Natural killer cell (primary cell): ENCODE measurements around the gene UBE2L3. TPM values are rescaled to one million over a fixed set of nuclear protein-coding genes. Genes with fewer than 3 reads are reported as not detected.

Experiments
- ATAC-seq, 3 donors: fragments of 150-1000 bp in 2 of 3; fragments of 200-7000 bp in 1 of 3; cut with Tn5 transposase; 1 replicate in 1 of 3; 2 replicates in 2 of 3; pipeline ENCODE4 v1.10.0; 2021; ENCODE audit warnings: mild to moderate bottlenecking in 2 of 3, moderate library complexity in 2 of 3
- DNase-seq, 2 donors: peaks; one replicate each; pipeline versions ENCODE4 v3.0.0 to v3.0.0-alpha.2; 2013 to 2021; ENCODE audit warnings: mixed read lengths in 1 of 2
- H3K27ac ChIP-seq: one replicate; pipeline ENCODE4 v1.5.1; 2013; ENCODE audit warnings: mild to moderate bottlenecking, low read length
- H3K27me3 ChIP-seq: one replicate; pipeline ENCODE4 v1.6.1; 2013; ENCODE audit warnings: low read length; ENCODE audit not compliant: control insufficient read depth, insufficient read depth
- H3K36me3 ChIP-seq: one replicate; pipeline ENCODE4 v1.6.1; 2013; ENCODE audit warnings: low read length; ENCODE audit not compliant: control insufficient read depth, insufficient read depth
- H3K4me1 ChIP-seq: one replicate; pipeline ENCODE4 v1.6.1; 2013; ENCODE audit warnings: low read length; ENCODE audit not compliant: control insufficient read depth, insufficient read depth
- H3K4me3 ChIP-seq: one replicate; pipeline ENCODE4 v1.5.1; 2013; ENCODE audit warnings: low read length
- H3K9me3 ChIP-seq: one replicate; pipeline ENCODE4 v1.6.1; 2013; ENCODE audit warnings: low read length; ENCODE audit not compliant: control insufficient read depth, insufficient read depth
- H3K27ac Mint-ChIP-seq, 2 donors: one replicate each; pipeline ENCODE4 v1.8.0; 2022; ENCODE audit warnings: mild to moderate bottlenecking in 2 of 2, mixed read lengths in 2 of 2, moderate library complexity in 1 of 2
- H3K27me3 Mint-ChIP-seq, 2 donors: one replicate each; pipeline ENCODE4 v1.8.0; 2022; ENCODE audit warnings: low read depth in 2 of 2, mixed read lengths in 2 of 2
- H3K36me3 Mint-ChIP-seq: one replicate; pipeline ENCODE4 v1.8.0; 2022; ENCODE audit warnings: mixed read lengths
- H3K4me1 Mint-ChIP-seq, 2 donors: one replicate each; pipeline ENCODE4 v1.8.0; 2022; ENCODE audit warnings: mixed read lengths in 2 of 2
- H3K4me3 Mint-ChIP-seq: one replicate; pipeline ENCODE4 v1.8.0; 2022; ENCODE audit warnings: mild to moderate bottlenecking, moderate library complexity, mixed read lengths
- H3K9me3 Mint-ChIP-seq, 2 donors: one replicate each; pipeline ENCODE4 v1.8.0; 2022; ENCODE audit warnings: mixed read lengths in 2 of 2
- WGBS: methylation state at CpG from one replicate; pipeline ENCODE4 v1.1.7; 2013; ENCODE audit warnings: missing lambda C conversion rate; ENCODE audit not compliant: insufficient coverage; 5-methylcytosine and 5-hydroxymethylcytosine counted together
- intact Hi-C: fragments of 100-400 bp; cut with micrococcal nuclease; formaldehyde crosslinking; loops from one replicate; pipeline ENCODE4 v1.14.2; 2022
- total RNA-seq, 4 donors: library from RNA; stranded (reverse); fragments of 120-200 nt in 1 of 4; gene quantifications; one replicate each; pipeline versions ENCODE4 v1.2.3 to v1.2.4, GENCODE V29; 2013 to 2022
- TF ChIP-seq, protein P1 (sequence below): fragments of 200-600 bp; IDR thresholded peaks from one replicate; pipeline ENCODE4 v1.8.0; 2022; ENCODE audit warnings: antibody characterized with exemption

UBE2L3 gene
- total RNA-seq, 3 donors from 2014 or later (not counting 1 experiment from before 2014, with no cell fraction given): 30.7 to 39.8 (median 39.7) TPM

DNA sequence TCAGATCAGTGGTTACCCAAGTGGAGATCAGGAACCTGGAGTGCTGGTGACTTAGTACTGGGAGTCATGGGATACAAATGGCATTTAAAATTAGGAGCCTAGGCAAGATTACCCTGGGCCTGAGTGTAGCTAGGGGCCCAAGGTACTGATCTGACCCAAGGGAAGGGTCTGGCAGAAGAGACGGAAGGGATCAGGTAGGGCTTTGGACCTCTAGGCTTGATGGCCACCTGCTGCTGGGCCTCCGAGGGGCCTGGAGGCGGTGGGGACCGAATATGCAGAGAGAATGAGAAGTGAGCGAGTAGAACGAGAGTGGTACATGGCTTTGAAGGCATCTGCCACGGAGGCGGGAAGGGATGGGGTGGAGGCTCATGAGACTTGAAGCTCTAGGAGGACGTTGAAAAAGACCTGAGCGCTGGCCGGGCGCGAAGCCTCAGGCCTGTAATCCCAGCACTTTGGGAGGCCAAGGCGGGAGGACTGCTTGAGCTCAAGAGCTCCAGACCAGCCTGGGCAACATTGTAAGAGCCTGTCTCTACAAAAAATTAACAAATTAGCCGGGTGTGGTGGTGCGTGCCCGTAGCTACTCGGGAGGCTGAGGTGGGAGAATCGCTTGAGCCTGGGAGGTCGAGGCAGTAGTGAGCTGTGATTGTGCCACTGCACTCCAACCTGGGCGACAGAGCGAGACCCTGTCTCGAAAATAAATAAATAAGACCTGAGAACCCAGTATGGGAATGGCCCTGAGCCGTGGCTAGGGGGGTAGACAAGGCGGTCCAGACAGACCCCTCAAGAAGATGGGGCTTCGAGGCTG lies 97.7 kb downstream of the UBE2L3 start:
- Mint-ChIP-seq H3K9me3 (no peaks in the 10 kb centered on the region), H3K27ac (peak overlapping the region; percentile 94 to 97), H3K4me1 (peaks cover 28 to 43% of the 10 kb centered on the region in 2 donors), H3K36me3 (no peaks in the 10 kb centered on the region), H3K27me3 (no peaks in the 10 kb centered on the region), H3K4me3 (peak overlapping the region; percentile 98)
- intact Hi-C loops: no loop called here
- TF ChIP-seq, protein P1, sequence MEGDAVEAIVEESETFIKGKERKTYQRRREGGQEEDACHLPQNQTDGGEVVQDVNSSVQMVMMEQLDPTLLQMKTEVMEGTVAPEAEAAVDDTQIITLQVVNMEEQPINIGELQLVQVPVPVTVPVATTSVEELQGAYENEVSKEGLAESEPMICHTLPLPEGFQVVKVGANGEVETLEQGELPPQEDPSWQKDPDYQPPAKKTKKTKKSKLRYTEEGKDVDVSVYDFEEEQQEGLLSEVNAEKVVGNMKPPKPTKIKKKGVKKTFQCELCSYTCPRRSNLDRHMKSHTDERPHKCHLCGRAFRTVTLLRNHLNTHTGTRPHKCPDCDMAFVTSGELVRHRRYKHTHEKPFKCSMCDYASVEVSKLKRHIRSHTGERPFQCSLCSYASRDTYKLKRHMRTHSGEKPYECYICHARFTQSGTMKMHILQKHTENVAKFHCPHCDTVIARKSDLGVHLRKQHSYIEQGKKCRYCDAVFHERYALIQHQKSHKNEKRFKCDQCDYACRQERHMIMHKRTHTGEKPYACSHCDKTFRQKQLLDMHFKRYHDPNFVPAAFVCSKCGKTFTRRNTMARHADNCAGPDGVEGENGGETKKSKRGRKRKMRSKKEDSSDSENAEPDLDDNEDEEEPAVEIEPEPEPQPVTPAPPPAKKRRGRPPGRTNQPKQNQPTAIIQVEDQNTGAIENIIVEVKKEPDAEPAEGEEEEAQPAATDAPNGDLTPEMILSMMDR: no peak
- no peaks in the 10 kb centered on the region for H3K27me3 ChIP-seq
- H3K4me1 ChIP-seq: peaks cover 25% of the 10 kb centered on the region
- peaks cover 5% of the 10 kb centered on the region for H3K36me3 ChIP-seq
- peak overlapping the region; percentile 97 for H3K4me3 ChIP-seq
- WGBS: 77% methylated on average over 26 of the region's 26 CpGs
- ATAC-seq (no peak), DNase-seq (no peak)
- peak overlapping the region; percentile 92 for H3K27ac ChIP-seq
- H3K9me3 ChIP-seq: no peaks in the 10 kb centered on the region

DNA sequence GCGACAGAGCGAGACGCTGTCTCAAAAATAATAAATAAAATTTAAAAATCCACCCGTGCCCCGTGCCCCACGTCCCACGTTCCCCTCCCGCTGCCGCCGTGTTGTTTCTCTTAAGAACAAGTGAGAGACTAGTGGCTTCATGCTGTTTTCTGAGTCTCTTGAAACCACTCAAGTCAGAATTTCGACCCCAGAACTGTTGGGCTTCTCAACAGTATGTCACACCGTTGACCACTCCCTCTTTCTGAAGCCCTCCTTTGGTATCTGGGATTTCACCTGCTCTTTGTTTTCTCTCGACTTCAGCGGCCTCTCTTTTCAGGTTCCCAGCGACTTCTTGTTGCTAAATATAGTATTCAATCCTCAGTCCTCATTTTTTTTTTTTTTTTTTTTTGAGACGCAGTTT lies 99.3 kb downstream of the UBE2L3 start:
- H3K4me1 Mint-ChIP-seq: peaks cover 28 to 48% of the 10 kb centered on the region in 2 donors
- H3K27me3 Mint-ChIP-seq: no peaks in the 10 kb centered on the region
- H3K4me3 Mint-ChIP-seq: peak overlapping the region; percentile 98
- Histone ChIP-seq H3K9me3 (no peaks in the 10 kb centered on the region), H3K4me3 (peak overlapping the region; percentile 97), H3K36me3 (peaks cover 19% of the 10 kb centered on the region), H3K27ac (peak overlapping the region; percentile 92), H3K4me1 (peaks cover 25% of the 10 kb centered on the region), H3K27me3 (no peaks in the 10 kb centered on the region)
- ATAC-seq: no peak
- 66% methylated on average over 16 of the region's 16 CpGs for WGBS
- DNase-seq: peak in 1 of 2 donors; percentile 20
- TF ChIP-seq, protein P1: no peak
- no peaks in the 10 kb centered on the region for H3K36me3 Mint-ChIP-seq
- peak overlapping the region; percentile 94 to 97 for H3K27ac Mint-ChIP-seq
- H3K9me3 Mint-ChIP-seq: no peaks in the 10 kb centered on the region
- intact Hi-C loops: no loop called here

DNA sequence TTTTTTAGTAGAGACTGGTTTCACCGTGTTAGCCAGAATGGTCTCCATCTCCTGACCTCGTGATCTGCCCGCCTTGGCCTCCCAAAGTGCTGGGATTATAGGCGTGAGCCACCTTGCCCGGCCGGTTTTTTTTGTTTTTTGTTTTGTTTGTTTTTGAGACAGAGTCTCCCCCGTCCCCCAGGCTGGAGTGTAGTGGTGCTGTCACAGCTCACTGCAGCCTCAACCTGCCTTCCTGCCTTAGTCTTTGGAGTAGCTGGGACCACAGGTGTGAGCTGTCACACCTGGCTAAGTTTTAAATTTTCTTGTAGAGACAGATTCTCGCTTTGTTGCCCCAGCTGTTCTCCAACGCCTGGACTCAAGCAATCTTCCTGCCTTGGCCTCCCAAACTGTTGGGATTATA lies 101.5 kb downstream of the UBE2L3 start:
- H3K36me3 Mint-ChIP-seq: peaks cover 16% of the 10 kb centered on the region
- H3K27me3 ChIP-seq: no peaks in the 10 kb centered on the region
- no peak overlapping the region for H3K27ac ChIP-seq
- intact Hi-C loops: no loop called here
- no peak for ATAC-seq
- H3K4me3 ChIP-seq: no peak overlapping the region
- H3K4me1 Mint-ChIP-seq: peaks cover 28 to 65% of the 10 kb centered on the region in 2 donors
- TF ChIP-seq, protein P1: no peak
- no peaks in the 10 kb centered on the region for H3K9me3 ChIP-seq
- H3K36me3 ChIP-seq: peaks cover 40% of the 10 kb centered on the region
- peak overlapping the region in 1 of 2 donors; percentile 59 for H3K27ac Mint-ChIP-seq
- H3K9me3 Mint-ChIP-seq: no peaks in the 10 kb centered on the region
- peak overlapping the region; percentile 65 for H3K4me3 Mint-ChIP-seq
- 91% methylated on average over 8 of the region's 9 CpGs for WGBS
- peaks cover 25% of the 10 kb centered on the region for H3K4me1 ChIP-seq
- no peak for DNase-seq
- H3K27me3 Mint-ChIP-seq: no peaks in the 10 kb centered on the region
